Sigmoid colon (tissue), 4 donors: ENCODE data around the gene CRLF1.

Experiments used
- POLR2A ChIP-seq, 2 donors: fragments of 450-650 bp; IDR thresholded peaks; one replicate each; pipeline ENCODE4 v1.6.1; 2016; ENCODE audit warnings: antibody characterized with exemption in 2 of 2, mild to moderate bottlenecking in 2 of 2, moderate library complexity in 2 of 2
- POLR2AphosphoS5 ChIP-seq, 4 donors: sonication (generic); formaldehyde crosslinking; IDR thresholded peaks; one replicate each; pipeline ENCODE4 v1.6.1; 2017; ENCODE audit warnings: antibody characterized with exemption in 4 of 4
- TF ChIP-seq, protein P1 (sequence below), 4 experiments: fragments of 450-650 bp in 3 of 4; fragments of 200-600 bp in 1 of 4; IDR thresholded peaks; one replicate each; pipeline ENCODE4 v1.5.1; 2016 to 2019; ENCODE audit warnings: antibody characterized with exemption in 4 of 4, mild to moderate bottlenecking in 3 of 4, moderate library complexity in 2 of 4

DNA sequence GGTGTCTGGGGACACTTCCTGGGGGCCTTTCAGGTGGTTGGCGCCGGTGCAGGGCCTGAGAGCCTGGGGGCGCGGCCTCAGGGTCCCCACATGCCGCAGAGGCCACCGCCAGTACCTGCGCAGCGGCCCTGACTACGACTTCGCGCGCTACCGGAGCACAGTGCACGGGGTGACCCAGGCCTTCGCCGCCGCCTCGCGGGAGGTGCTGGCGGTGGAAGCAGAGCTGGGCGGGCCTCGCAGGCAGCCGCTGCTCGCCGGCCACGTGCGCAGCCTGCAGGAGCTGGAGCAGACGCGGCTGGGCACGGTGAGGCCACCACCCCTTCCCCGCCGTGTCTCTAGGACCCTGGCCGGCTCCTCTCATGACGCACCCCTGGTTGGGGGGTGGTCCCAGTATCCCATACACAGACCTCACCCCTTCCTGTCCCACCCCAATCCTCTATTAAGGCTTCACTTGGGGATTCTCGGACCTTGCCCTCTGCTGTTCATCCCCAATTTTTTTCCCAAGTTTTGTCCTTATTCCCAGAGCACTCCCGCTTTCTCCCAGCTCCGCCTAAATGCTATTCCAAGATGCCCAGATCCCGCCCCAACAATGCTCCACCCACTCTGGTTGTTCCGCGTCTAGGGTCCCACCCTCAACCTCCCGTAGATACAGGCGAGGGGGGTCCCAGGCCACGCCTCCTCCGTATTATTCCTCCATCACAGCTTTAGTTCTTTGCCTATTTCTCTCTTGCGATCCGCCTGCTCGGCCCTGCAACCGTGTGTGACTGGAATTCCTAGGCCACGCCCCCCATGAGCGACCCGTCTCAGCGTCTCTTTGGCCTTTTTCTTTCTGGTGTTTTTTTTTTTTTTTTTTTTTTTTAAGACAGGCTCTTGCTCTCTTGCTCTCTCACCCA is 17.0 kb downstream of the CRLF1 start:
- TF ChIP-seq, protein P1, sequence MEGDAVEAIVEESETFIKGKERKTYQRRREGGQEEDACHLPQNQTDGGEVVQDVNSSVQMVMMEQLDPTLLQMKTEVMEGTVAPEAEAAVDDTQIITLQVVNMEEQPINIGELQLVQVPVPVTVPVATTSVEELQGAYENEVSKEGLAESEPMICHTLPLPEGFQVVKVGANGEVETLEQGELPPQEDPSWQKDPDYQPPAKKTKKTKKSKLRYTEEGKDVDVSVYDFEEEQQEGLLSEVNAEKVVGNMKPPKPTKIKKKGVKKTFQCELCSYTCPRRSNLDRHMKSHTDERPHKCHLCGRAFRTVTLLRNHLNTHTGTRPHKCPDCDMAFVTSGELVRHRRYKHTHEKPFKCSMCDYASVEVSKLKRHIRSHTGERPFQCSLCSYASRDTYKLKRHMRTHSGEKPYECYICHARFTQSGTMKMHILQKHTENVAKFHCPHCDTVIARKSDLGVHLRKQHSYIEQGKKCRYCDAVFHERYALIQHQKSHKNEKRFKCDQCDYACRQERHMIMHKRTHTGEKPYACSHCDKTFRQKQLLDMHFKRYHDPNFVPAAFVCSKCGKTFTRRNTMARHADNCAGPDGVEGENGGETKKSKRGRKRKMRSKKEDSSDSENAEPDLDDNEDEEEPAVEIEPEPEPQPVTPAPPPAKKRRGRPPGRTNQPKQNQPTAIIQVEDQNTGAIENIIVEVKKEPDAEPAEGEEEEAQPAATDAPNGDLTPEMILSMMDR (IDR thresholded peaks at IDR 0.05): peak in 2 of 4 experiments; percentile 30
- TF ChIP-seq POLR2AphosphoS5 (IDR thresholded peaks at IDR 0.05): no peak
- no peak for TF ChIP-seq POLR2A (IDR thresholded peaks at IDR 0.05)
